Left lobe of liver (tissue), 2 donors: ENCODE results near the gene CD247. TPM values are rescaled to one million over a fixed set of nuclear protein-coding genes. Genes with fewer than 3 reads are reported as not detected.

Experiments
- ATAC-seq: fragments of 200-7000 bp; cut with Tn5 transposase; one replicate; pipeline ENCODE4 v1.9.1; 2020; ENCODE audit warnings: mild to moderate bottlenecking, moderate library complexity
- DNase-seq: peaks from one replicate; pipeline ENCODE4 v3.0.0-alpha.2; 2020; ENCODE audit warnings: low spot score
- total RNA-seq: library from RNA; stranded (reverse); gene quantifications from one replicate; pipeline ENCODE4 v1.2.1, GENCODE V29; 2021
- donor health status: DM: no; HTN: no; CAD: no; lungs with moderate emphysema.
- donor health status: DM: no; HTN: yes; CAD: no.

The CD247 gene
- total RNA-seq, 1 donor from 2014 or later, result 0.65 TPM

DNA sequence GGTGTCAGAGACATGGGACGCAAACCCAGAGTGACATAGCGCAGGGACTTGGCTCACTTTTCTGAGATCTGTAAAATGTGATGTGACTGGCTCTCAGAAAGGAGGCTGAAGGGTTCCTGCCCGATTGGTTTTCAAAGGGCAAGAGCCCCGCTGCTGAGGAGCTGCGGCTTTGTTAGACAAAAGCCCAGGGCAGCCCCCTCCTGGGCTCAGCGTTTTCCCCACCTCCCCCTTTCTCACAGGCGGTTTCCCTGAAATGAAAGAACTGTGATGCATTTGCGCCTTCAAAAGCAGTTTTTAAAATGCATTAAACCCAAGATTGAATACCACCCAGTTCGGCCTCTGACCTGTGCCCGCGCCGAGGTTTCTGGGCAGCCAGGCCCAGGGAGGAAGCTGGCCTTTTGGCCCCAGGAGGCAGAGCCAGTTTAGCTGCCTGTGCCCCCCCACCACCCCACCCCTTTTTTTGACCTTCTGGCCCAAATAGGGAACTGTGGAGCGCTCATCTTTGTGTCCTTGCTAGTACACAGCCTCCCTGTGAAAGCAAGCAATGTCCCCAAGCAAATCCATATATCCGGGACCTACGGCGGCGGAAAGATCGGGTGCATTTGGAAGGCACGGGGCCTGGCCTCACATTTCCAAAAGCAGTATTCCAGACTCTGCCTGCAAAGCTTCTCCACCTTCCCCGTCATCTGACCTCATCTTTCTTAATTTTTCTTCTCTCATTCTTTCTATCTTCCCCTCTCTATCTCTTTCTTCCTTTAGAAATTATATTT is 28.6 kb downstream of the CD247 start:
- ATAC-seq (no peak), DNase-seq (no peak)

DNA sequence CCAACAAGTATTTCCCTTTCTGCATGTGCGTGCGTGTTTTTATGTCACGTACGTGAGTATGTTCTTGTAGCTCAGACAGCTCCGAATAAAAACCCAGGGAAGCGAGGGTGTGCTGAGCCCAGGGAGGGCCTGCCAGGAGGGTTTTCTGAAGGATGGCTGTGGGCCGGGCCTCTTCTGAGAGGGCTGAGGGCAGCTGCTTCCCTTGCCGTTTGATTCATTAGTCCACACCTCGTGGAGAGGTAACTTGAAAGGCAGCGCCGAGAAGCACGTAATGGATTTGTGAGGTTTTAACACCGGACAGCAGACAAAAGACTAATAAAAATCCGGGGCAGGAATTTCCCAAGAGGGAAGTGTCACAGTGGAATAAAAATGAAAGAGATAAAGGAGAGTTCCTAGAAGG is 29.5 kb downstream of the CD247 start:
- DNase-seq (no peak), ATAC-seq (no peak)

DNA sequence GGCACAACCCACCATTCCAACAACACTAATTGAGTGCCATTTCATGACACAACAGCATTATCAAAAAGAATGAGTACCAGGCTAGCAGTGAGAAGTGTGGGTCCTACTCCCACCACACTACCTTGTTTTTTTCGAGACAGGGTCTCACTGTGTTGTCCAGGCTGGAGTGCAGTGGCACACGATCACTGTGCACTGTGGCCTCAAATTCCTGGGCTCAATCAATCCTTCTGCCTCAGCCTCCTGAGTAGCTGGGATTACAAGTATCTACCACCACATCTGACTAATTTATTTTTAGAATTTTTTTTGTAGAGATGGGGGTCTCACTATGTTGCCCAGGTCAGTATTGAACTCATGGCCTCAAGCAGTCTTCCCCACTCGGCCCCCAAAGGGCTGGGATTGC is 30.7 kb downstream of the CD247 start:
- DNase-seq, result no peak
- no peak for ATAC-seq

DNA sequence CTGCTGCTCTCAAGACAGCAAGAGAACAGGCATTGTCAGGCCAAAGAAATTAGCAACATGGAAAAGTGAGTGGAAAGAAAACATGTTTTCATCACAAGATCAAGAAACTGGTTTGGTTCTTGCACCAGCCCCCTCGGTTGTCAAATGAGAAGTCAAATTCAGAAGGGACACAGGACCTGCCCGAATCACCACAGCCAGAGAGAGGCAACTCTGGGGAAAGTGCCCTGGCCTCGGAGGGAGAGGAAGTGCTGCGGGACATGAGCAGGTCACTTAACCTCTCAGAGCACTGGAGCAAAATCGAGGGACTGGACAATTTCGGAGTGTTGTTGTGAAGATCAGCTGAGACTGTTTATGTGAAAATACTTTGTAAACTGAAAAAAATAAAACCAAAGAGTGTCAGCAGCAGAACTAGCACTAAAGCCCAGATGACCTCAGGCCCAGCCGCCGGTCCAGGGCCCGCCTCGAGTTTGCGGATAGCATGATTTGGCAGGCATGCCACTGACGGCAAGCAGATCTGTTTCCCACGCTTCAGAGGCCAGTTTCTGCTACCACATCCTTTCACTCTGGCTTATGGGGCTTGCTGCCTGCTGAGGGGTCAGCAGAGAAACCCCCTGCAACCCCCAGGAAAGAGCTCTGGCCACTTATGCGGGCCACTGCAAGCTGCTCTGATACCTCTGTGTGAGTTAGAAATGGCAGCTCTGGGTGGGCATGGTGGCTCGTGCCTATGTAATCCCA is 32.1 kb downstream of the CD247 start:
- ATAC-seq, result no peak

DNA sequence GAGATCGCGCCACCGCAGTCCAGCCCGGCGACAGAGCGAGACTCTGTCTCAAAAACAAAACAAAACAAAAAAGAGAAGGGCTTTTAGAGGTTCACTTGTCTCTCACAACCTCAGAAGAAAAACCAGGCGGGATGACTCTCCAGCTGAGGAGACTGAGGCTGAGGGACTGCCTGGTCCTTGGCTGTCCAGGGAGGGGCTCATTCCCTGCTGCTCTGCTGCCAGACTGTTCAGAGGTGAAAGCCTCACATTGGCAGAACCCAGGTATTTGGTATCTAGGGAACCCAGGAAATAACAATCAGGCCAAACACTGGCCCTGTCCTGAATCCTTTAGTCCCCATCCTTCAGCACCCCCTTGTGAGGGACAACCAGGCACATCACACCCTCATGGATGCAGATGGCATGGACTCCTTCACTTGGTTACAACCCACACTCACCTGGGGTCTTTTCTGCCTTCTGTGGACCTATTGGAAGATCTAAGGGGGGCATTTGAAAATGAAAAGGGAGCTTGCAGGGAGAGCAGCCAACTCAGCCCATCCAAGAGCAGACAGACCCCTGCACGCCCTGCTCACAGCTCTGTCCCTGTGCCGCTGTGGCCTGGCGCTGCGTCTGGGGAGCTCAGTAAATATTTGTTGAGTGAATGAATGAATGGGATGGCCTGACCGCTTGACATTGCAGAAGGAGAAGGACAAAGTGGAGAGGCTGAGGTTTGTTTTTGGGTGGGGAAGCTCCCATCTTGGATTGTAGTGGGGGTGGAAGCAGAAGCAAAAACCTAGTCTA is 33.4 kb downstream of the CD247 start:
- ATAC-seq, result no peak

More for the DNA sequence above, 32.1 kb downstream of the CD247 start:
- DNase-seq, result no peak

DNA sequence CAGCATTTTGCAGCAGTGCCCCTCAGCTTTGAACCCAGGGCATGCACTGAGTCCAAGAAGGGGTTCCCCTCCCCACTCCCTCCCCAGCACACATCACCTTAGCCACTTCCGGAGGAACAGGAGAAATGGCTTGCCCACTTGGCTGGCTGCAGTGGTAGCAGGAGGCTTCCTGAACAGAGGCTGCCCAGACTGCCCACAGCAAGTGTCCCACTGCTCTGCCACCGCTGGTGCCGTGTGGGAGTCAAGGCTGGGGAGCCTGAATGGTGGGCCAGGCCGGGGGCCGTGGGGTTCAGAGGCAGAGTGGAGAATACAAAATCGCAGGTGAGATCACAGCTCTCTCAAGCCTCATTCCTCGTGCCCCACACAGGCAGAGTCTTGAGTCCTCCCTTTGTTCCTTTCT is 34.5 kb downstream of the CD247 start:
- no peak for DNase-seq
- ATAC-seq, result no peak

More for the DNA sequence above, 33.4 kb downstream of the CD247 start:
- DNase-seq, result no peak

DNA sequence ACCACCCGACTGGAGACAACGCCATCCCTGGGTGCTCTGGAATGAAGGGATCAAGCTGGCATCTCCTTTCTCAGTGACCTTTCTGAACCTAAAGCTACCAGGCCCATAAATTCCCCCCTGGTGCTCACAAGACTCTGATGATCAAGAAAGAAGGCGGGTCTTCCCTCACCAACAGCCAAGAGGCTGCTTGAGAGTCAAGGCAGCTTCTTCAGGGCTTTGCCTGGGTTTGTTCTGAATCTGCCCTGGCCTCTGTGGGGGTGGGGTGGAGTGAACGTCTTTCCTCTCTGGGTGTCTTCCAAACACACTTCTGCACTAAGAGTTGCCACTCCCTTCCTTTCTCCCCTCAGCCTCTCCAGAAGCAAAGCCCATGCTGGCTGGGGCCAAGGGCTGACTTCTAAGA is 36.1 kb downstream of the CD247 start:
- DNase-seq (no peak), ATAC-seq (no peak)

DNA sequence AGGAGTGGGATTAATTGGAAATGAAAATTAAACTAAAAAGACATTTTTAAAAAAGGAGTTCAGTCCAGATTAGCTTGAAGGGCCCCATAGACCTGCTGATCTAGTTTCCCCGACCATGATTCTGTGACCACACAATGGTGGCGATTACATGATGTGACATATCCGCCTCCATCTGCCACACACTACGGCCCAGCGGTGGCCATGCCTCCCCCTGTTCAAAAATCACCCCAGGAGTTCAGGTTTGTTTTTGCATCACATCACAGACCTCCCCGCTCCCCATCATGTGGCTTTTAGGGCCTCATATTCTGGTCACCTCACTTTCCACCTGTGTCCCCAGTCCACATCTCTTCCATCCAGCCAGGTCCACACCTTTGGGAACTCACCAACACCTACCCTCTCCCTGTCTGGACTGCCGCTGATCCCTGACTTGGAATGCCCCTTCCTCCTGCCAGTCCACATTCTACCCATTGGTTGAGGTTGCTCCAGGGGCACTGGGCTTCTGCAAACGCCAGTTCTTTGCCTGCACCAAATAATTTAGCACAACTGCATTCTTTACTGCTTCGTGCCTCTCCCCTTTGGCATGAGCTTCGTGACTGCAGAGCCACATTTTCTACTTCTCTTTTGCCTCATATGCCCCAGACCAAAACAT is 38.9 kb downstream of the CD247 start:
- ATAC-seq (no peak), DNase-seq (no peak)

DNA sequence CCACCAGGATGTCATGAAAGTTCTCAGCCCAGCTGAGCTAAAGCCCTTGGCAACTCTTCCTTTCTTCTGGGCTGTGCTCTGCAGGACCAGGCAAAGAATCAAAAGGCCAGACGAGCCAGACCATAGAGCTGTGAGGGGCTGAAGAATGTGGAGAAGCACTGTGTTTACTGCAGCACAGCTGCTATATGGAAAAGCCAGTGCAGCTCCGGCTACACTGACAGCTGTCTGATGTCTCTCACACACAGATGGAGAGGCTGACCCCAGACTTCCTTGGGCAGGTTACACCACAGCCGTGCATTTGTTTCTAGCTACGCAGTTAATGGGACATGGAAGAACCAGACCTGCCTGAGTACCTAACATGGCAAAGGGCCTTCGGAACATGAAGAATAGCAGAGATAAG is 40.3 kb downstream of the CD247 start:
- DNase-seq, result no peak
- no peak for ATAC-seq

DNA sequence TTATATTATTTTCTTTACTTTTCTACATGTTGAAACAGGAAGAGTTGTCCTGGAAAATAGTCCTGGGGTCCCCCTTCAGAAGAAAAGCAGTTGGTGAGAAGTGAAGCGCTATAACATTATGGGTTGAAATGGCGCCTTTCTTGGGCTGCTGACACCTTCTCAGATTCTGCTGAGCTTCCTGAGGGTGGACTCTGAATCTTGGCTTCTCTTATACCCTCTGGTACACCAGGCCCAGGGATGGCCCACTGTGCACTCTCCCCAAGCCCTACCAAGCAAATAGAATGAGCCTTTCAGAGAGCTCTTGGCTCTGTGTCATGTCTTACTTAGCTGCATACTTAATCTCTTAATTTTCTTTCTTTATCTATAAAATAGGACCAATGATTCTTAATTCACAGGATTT is 42.3 kb downstream of the CD247 start:
- ATAC-seq, result no peak
- no peak for DNase-seq

DNA sequence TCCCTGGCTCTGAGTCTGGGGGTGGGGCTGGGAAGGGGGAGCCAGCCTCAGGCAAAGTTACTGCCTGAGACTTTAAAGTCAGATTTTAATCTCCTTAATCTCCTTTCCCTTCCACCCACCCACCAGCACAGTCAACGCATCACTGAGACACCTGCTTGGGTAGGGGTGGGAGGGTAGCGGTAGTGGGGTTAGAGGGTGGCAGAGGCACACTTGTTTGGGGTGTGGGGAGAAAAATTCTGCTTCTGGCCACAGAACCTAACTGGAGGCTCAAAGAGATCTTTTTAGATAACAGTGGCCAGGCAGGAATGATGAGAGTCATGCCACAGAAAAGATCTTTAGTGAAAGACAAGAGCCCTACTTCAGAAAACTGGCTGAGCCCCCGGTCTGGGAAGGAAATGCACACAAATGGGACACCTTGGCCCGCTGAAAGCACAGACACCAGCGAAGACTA is 44.1 kb downstream of the CD247 start:
- DNase-seq (no peak), ATAC-seq (no peak)

DNA sequence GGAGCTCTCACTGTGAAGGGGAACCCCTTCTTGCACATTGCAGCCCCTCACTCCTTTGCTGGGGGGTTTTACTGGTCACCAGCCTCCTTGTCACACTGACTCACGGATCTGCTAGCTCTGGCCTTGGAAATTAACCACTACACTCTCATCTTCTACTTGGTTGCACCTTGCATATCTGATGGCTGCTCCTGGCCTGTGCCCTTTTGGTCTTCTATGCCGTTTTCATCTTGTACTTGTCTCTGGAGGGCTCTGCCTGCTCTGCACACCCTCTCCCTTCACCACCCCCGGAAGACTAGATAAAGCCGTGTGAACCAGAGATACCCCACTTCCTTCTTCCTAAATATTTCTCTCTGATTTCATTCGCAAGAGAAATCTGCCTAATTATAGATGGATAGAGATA is 44.6 kb downstream of the CD247 start:
- ATAC-seq (no peak), DNase-seq (no peak)

DNA sequence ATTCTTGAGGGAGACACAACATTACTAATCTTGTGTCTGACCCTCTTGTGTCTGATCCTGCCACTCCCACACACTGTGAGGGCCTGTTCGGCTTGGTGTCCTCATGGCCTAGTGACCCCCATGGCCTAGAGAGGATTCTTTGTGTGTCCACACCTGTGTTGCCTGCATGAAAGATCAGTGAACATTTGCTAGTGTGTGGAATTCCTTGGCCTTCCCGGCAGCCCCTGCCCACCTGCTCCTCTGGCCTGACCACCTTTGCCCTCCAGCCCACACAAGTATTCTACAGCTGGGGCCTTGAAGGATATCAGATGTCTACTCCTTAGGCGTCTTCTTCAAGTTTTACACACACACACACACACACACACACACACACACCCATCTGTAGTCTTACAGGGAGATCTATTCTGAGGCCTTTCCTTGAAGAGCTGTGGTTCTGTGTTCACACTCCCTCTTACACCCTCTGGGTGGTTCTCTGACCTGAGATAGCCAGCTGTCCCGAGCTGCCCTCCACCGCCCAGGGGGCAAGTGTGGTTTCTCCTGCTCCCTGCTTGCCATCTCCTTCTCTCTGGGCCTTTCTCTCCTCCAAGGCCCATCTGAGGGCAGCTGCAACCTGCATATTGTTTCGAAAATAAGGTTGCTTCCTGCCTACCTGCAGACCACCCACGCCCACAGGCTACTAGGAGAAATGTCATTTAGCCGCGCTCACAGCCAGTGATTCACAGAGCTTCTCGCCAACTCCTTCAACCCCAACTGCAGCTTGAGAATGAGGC is 45.4 kb downstream of the CD247 start:
- DNase-seq (no peak), ATAC-seq (no peak)

DNA sequence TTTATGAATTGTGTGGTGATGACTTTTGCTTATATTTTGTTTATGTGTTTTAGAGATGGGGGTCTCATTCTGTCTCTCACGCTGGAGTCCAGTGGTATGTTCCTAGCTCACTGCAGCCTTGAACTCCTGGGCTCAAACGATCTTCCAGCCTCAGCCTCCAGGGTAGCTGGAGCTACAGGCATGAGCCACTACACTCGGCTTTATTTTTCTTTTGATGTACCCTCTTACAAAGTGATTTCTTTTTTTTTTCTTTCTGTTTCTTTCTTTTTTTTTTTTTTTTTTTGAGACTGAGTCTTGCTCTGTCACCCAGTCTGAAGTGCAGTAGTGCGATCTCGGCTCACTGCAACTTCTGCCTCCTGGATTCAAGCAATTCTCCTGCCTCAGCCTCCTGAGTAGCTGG is 46.8 kb downstream of the CD247 start:
- ATAC-seq (no peak), DNase-seq (no peak)

DNA sequence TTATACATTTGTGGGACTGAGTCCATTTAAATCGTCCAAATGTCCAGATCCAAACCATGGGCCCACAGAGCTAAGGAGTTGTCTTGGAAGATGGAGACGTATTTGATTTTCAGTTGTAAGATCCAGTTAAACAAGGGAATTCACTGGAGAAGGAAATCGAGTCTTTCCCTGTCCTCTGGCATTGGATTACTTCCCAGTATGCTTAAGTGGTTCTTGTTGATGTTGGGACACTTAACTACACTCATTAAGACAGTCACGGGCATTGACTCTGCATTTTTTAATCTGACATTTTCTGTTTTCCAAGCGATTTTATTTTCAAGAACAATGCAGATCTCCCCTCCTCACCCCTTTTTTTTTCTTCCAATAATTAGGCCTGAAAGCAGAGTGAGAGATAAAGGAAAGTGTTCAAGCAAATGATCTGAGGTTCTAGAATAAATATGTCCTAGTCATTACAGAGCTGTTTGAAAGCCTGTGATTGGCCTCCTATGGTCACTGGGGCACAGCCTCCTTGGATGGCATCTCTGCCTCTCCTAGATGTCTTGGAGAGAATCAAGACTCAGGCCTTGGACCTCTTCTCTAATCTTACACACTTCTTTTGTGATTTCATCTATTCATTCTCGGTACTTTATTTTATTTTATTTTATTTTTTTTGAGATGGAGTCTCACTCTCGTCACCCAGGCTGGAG is 48.9 kb downstream of the CD247 start:
- no peak for ATAC-seq
- no peak for DNase-seq

DNA sequence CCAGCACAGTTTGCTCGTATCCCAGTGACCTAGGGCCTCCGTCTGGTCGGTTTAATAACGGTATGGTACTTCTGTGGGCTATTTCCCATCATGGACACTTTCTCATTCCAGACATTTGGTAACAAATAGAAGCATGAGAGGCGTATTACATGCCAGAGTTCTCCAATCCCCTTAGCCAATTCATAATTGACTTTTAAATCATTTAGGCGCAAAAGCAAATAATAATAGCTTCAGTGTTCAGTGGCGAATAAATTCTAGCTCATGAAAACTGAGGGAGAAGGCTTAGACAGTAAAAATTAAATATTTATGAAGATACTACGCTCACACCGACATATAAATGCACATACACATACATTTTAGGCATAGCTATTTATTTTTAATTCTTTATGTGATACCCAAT is 50.6 kb downstream of the CD247 start:
- DNase-seq (no peak), ATAC-seq (no peak)

DNA sequence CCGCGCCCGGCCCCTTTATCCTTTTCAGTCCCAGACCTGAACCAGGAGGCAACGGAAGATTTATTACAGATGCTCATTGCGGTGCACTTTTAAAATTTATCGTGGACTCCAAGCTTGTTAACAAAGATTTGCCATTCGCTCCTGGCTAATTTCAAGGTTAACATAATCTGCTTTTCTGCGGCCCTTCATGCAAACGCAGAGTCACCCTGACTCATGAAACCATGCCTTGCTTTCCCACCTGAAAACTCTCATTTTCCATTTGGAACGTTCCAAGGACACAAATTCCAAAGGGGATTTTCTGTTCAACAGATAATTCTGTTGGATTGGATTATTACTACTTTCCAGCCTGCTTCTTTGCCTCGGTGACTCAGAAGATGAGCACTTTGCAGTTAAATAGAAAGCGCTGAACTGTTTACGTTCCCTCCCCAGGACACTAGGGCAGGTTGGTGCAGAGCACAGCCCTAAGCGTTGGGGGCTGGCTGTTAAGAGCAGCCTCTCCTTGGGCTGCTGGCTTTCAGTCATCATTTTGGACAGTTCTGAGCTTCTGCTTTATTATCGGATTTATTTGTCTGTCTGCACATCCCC is 51.1 kb downstream of the CD247 start:
- ATAC-seq, result no peak
- DNase-seq, result no peak

DNA sequence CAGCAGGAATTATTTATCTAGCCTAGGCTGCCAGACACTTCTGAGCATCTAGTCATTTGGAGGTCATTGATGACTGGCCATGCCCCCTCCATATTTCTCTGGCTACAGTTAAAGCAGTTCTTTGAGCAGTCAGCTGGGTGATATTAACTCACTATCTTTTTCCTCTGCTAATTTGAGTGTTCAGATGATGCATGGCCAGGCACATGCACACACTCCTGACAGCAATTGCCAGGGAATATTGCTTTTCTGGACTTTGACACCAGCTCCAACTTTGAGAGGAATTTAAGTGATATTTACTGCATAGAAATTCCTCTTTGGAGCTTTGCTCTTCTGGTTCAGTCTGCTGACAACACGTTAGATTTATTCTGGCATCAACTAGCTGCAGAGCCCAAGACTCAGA is 52.6 kb downstream of the CD247 start:
- ATAC-seq, result peak; percentile 72

DNA sequence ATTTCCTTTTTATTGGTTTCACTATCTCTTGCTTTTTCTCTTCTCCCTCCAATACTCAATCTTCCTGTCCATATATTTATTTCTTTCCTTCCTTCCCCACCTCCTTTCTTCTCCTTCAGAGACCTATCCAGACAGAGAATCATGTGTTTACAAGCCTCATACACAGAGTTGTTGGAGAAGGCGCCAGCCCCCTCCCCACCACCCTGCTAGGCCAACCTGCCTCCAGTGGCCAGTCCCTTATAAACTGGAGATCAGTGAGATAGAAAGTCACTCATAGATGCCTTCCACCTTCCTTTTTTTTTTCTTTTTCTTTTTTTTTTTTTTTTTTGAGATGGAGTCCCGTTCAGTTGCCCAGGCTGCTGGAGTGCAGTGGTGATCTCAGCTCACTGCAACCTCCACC is 53.3 kb downstream of the CD247 start:
- DNase-seq, result no peak
- ATAC-seq, result no peak

More for the DNA sequence above, 52.6 kb downstream of the CD247 start:
- DNase-seq, result no peak
